Measurements from ENCODE around the gene OCRL.

DNA sequence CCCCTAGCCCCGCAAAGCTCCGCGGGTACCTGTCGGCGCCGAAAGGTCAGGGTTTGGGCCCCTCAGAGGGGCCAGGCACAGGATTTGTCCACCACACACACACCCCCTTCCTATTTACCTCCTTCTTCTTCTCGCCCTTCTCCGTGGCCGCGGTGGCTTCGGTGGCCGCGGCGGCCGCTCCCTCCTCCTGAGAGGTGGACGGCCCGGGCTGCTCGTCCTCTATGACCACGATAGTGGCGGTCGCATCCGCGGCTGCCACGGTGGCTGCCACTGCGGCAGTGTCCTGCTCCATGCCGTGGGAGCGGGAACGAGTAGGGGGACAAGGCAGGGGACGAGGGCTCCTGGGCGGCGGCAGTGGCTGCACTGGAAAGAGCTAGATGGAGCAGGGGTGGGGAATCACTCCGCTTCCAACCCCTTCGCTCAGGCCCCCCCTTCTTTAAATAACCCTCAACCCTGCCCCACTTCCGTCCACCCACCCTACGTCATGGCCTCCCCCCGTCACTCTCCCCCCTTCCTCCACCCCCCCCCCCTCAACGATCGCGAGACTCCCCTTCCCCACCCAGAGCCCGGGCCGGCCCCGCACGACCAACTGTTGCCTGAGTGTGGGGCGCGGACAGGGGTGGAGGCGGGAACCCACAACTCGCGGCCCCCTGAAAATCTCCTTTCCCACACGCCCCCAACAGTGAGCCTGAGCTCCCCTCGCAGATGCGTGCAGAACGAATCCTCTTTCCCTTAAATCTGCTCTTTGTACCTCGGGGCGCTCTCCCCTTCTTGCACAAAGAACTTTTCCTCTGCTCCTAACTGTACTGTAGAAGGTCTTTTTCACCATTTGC, 16.8 kb upstream of the OCRL start, which contains the start of gene SMARCA1:
- TF ChIP-seq TAF1 (IDR thresholded peaks at IDR 0.05; ENCODE audit: low read depth), result no peak
- TF ChIP-seq FOXM1 (IDR thresholded peaks at IDR 0.05; ENCODE audit: borderline replicate concordance, low read depth), result no peak
- TF ChIP-seq, protein P1, sequence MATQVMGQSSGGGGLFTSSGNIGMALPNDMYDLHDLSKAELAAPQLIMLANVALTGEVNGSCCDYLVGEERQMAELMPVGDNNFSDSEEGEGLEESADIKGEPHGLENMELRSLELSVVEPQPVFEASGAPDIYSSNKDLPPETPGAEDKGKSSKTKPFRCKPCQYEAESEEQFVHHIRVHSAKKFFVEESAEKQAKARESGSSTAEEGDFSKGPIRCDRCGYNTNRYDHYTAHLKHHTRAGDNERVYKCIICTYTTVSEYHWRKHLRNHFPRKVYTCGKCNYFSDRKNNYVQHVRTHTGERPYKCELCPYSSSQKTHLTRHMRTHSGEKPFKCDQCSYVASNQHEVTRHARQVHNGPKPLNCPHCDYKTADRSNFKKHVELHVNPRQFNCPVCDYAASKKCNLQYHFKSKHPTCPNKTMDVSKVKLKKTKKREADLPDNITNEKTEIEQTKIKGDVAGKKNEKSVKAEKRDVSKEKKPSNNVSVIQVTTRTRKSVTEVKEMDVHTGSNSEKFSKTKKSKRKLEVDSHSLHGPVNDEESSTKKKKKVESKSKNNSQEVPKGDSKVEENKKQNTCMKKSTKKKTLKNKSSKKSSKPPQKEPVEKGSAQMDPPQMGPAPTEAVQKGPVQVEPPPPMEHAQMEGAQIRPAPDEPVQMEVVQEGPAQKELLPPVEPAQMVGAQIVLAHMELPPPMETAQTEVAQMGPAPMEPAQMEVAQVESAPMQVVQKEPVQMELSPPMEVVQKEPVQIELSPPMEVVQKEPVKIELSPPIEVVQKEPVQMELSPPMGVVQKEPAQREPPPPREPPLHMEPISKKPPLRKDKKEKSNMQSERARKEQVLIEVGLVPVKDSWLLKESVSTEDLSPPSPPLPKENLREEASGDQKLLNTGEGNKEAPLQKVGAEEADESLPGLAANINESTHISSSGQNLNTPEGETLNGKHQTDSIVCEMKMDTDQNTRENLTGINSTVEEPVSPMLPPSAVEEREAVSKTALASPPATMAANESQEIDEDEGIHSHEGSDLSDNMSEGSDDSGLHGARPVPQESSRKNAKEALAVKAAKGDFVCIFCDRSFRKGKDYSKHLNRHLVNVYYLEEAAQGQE (IDR thresholded peaks at IDR 0.05; ENCODE audit: low read depth), result no peak
- TF ChIP-seq, protein P2, sequence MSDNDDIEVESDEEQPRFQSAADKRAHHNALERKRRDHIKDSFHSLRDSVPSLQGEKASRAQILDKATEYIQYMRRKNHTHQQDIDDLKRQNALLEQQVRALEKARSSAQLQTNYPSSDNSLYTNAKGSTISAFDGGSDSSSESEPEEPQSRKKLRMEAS (IDR thresholded peaks at IDR 0.05), result no peak
- TF ChIP-seq CREB1 (IDR thresholded peaks at IDR 0.05; ENCODE audit: low read depth), result no peak
- no peak for TF ChIP-seq RAD21 (IDR thresholded peaks at IDR 0.05; ENCODE audit: low read depth)
- no peak for TF ChIP-seq NFIC (IDR thresholded peaks at IDR 0.05)
- no peak for TF ChIP-seq EP300 (IDR thresholded peaks at IDR 0.05; ENCODE audit: borderline replicate concordance)
